Measurements from ENCODE around the gene QKI. TPM values are rescaled to one million over a fixed set of nuclear protein-coding genes. Genes with fewer than 3 reads are reported as not detected.
"Not testable (repeated sequence)": the region's sequence is repeated elsewhere in the genome, so short reads cannot be mapped to it uniquely, and the experiment has no call there.

The QKI gene
- total and polyA plus RNA-seq, 10 of the 15 experiments (the other 5 are each of a cell fraction or from before 2014, with no cell fraction given) = 4.7 to 72.5 (median 38.9) TPM

GRCh38 chr6:163385503-163385902 lies 29.0 kb upstream of the QKI start:
- in situ Hi-C loops (cut with MboI); H3K36me3 ChIP-seq (ENCODE audit: control insufficient read depth in 2 of 2, insufficient read depth in 2 of 2, low read length in 1 of 2): not testable (repeated sequence)
- WGBS (ENCODE audit: insufficient coverage, insufficient replicate concordance, low lambda C conversion rate, missing lambda C conversion rate) = 79% methylated on average over 13 of the region's 13 CpGs

GRCh38 chr6:163386329-163386908 lies 28.1 kb upstream of the QKI start:
- Histone ChIP-seq H3K4me1 (ENCODE audit: control insufficient read depth, insufficient read depth, low read length) (no peaks in the 10 kb centered on the region), H3K4me3 (no peak overlapping the region), H3K79me2 (ENCODE audit: control insufficient read depth, insufficient read depth, low read length) (no peaks in the 10 kb centered on the region), H2AFZ (ENCODE audit: control insufficient read depth, low read depth, low read length) (no peak overlapping the region), H3K27ac (ENCODE audit: control insufficient read depth, insufficient read depth) (no peak overlapping the region), H3K9me3 (replicated peaks; ENCODE audit: control insufficient read depth, insufficient read depth, low read length) (peaks cover 2% of the 10 kb centered on the region; the same call in 1 of the 3 replicates), H3K36me3 (ENCODE audit: control insufficient read depth in 2 of 2, insufficient read depth in 2 of 2, low read length in 1 of 2) (no peaks in the 10 kb centered on the region), H3K27me3 (replicated peaks in 1 of 2; ENCODE audit: control insufficient read depth in 2 of 2, insufficient read depth in 2 of 2, low read length in 1 of 2) (no peaks in the 10 kb centered on the region), H3K9ac (ENCODE audit: control insufficient read depth, insufficient read depth, low read length) (no peak overlapping the region), H3K4me2 (ENCODE audit: control insufficient read depth, insufficient read depth) (no peak overlapping the region), H4K20me1 (ENCODE audit: control insufficient read depth, insufficient read depth) (no peaks in the 10 kb centered on the region)
- no TSS peak for BruUV-seq (replicated peaks)
- 40% methylated on average over 8 of the region's 8 CpGs for WGBS (ENCODE audit: insufficient coverage, insufficient replicate concordance, low lambda C conversion rate, missing lambda C conversion rate)
- RAD21 ChIA-PET (ENCODE audit: unreplicated experiment) = no interaction called here
- no peak for TF ChIP-seq ZSCAN29 (IDR thresholded peaks at IDR 0.05)
- no peak for TF ChIP-seq NFYB (IDR thresholded peaks at IDR 0.05; ENCODE audit: insufficient read depth, low read depth, low read length)
- TF ChIP-seq MTA3 (IDR thresholded peaks at IDR 0.05; ENCODE audit: borderline replicate concordance, low read length) = no peak
- no peak for TF ChIP-seq CHD2 (IDR thresholded peaks at IDR 0.05; ENCODE audit: borderline replicate concordance, low read depth, low read length)
- no peak for TF ChIP-seq NR2C1 (IDR thresholded peaks at IDR 0.05)
- no peak for TF ChIP-seq DPF2 (IDR thresholded peaks at IDR 0.05)
- TF ChIP-seq POLR2AphosphoS2 (IDR thresholded peaks at IDR 0.05; ENCODE audit: low read depth, low read length) = no peak
- TF ChIP-seq ATF2 (IDR thresholded peaks at IDR 0.05; ENCODE audit: low read length) = no peak
- no peak for TF ChIP-seq CHD4 (IDR thresholded peaks at IDR 0.05)
- no peak for TF ChIP-seq RUNX3 (IDR thresholded peaks at IDR 0.05; ENCODE audit: low read length)
- no peak for TF ChIP-seq SMC3 (IDR thresholded peaks at IDR 0.05; ENCODE audit: borderline replicate concordance, low read length)
- no peak for TF ChIP-seq NFIC (IDR thresholded peaks at IDR 0.05; ENCODE audit: low read depth, low read length)
- DNase-seq (ENCODE audit: low read depth, low spot score) (no peak), ATAC-seq (no peak), FAIRE-seq (no peak)
- SMC1A ChIA-PET (ENCODE audit: uncharacterized antibody, unreplicated experiment) = no interaction called here
- POLR2A ChIA-PET = no interaction called here
- in situ Hi-C loops (cut with MboI) = no loop called here
- intact Hi-C loops (cut with micrococcal nuclease; ENCODE audit: unreplicated experiment) = no loop called here
- CTCF ChIA-PET = no interaction called here

More at GRCh38 chr6:163385503-163385902, 29.0 kb upstream of the QKI start:
- H3K4me1 ChIP-seq (ENCODE audit: control insufficient read depth, insufficient read depth, low read length); BruUV-seq (replicated peaks); H3K9me3 ChIP-seq (replicated peaks; ENCODE audit: control insufficient read depth, insufficient read depth, low read length); FAIRE-seq; ATAC-seq; H3K9ac ChIP-seq (ENCODE audit: control insufficient read depth, insufficient read depth, low read length); H3K79me2 ChIP-seq (ENCODE audit: control insufficient read depth, insufficient read depth, low read length); H3K27ac ChIP-seq (ENCODE audit: control insufficient read depth, insufficient read depth); H3K4me2 ChIP-seq (ENCODE audit: control insufficient read depth, insufficient read depth); H3K27me3 ChIP-seq (replicated peaks in 1 of 2; ENCODE audit: control insufficient read depth in 2 of 2, insufficient read depth in 2 of 2, low read length in 1 of 2); CTCF ChIA-PET; H3K4me3 ChIP-seq; intact Hi-C loops (cut with micrococcal nuclease; ENCODE audit: unreplicated experiment); H4K20me1 ChIP-seq (ENCODE audit: control insufficient read depth, insufficient read depth); H2AFZ ChIP-seq (ENCODE audit: control insufficient read depth, low read depth, low read length); DNase-seq (ENCODE audit: low read depth, low spot score); POLR2A ChIA-PET; RAD21 ChIA-PET (ENCODE audit: unreplicated experiment); SMC1A ChIA-PET (ENCODE audit: uncharacterized antibody, unreplicated experiment): not testable (repeated sequence)
